ENCODE data around the gene UGT1A6.

Gene UGT1A6

GRCh38 chr2:233673896-233674295, 18.8 kb upstream of the UGT1A6 start:
- no peak for DNase-seq (ENCODE audit: low read depth)
- TF ChIP-seq, protein P1, sequence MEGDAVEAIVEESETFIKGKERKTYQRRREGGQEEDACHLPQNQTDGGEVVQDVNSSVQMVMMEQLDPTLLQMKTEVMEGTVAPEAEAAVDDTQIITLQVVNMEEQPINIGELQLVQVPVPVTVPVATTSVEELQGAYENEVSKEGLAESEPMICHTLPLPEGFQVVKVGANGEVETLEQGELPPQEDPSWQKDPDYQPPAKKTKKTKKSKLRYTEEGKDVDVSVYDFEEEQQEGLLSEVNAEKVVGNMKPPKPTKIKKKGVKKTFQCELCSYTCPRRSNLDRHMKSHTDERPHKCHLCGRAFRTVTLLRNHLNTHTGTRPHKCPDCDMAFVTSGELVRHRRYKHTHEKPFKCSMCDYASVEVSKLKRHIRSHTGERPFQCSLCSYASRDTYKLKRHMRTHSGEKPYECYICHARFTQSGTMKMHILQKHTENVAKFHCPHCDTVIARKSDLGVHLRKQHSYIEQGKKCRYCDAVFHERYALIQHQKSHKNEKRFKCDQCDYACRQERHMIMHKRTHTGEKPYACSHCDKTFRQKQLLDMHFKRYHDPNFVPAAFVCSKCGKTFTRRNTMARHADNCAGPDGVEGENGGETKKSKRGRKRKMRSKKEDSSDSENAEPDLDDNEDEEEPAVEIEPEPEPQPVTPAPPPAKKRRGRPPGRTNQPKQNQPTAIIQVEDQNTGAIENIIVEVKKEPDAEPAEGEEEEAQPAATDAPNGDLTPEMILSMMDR (IDR thresholded peaks at IDR 0.05; ENCODE audit: insufficient read depth, low read depth, low read length, missing control alignments): no peak

GRCh38 chr2:233674314-233674713, 18.4 kb upstream of the UGT1A6 start:
- no peak for DNase-seq (ENCODE audit: low read depth)
- H3K4me3 ChIP-seq (ENCODE audit: low read length): no peak overlapping the region
- TF ChIP-seq, protein P1 (IDR thresholded peaks at IDR 0.05; ENCODE audit: insufficient read depth, low read depth, low read length, missing control alignments): no peak

More at GRCh38 chr2:233673896-233674295, 18.8 kb upstream of the UGT1A6 start:
- H3K4me3 ChIP-seq (ENCODE audit: low read length): no peak overlapping the region

GRCh38 chr2:233674995-233675394, 17.7 kb upstream of the UGT1A6 start:
- DNase-seq (ENCODE audit: low read depth): no peak
- H3K4me3 ChIP-seq (ENCODE audit: low read length): no peak overlapping the region
- TF ChIP-seq, protein P1 (IDR thresholded peaks at IDR 0.05; ENCODE audit: insufficient read depth, low read depth, low read length, missing control alignments): peak; percentile 5

GRCh38 chr2:233676046-233676445, 16.6 kb upstream of the UGT1A6 start:
- DNase-seq (ENCODE audit: low read depth): no peak
- no peak overlapping the region for H3K4me3 ChIP-seq (ENCODE audit: low read length)
- TF ChIP-seq, protein P1 (IDR thresholded peaks at IDR 0.05; ENCODE audit: insufficient read depth, low read depth, low read length, missing control alignments): no peak

DNA sequence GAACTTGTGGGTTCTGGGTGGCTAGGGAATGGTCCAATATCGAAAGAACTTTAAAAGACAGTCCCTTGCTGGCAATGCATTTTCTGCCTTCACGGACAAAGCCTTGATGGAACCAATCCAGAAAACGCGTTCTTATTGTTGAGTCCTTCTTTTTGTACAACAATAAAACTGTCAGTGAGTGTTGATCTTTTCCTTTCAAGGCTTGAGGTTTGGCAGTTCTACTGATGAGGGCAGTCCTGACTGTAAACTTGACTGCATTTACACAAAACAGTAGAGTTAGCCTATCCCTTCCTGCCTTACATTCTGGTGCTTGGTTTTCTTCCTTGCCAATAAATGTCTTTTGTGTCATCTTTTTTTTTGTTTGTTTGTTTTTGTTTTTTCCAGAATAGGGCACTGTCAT, 13.5 kb upstream of the UGT1A6 start:
- no peak for DNase-seq (ENCODE audit: low read depth)

DNA sequence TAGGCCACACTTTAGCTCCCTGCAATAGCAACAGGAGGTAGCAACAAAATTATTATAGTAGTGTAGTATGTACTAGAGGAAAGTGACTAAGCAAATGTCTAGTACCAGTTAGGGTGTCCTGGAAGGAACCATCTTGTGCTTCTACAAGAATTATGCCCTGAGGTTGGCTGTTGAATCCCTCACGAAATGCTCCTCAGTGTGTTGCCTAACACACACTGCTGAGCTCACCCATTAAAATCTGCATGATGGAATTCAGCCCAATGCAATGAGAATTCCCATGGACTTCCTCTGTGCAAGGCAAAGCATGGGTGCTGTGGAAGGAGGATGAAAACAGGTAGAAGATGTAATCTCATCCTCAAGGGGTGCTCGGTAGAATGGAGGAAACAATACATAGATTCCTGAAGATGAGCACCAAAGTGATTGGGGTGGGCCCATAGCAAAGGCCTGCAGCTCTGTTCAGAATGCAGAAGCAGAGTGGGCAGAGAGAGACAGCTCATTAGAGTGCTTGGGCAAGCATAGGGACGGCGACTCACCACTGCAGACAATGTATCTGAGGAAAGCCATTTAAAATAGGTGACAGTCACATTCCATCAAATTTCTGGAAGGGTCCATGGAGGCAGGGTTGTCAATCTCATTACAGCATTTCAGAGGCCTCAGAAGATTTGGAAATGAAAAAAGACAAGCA, 12.2 kb upstream of the UGT1A6 start:
- DNase-seq (ENCODE audit: low read depth): peak; percentile 22
- no peak overlapping the region for H3K4me3 ChIP-seq (ENCODE audit: low read length)
- TF ChIP-seq, protein P1 (IDR thresholded peaks at IDR 0.05; ENCODE audit: insufficient read depth, low read depth, low read length, missing control alignments): no peak

More for the DNA sequence above, 13.5 kb upstream of the UGT1A6 start:
- TF ChIP-seq, protein P1 (IDR thresholded peaks at IDR 0.05; ENCODE audit: insufficient read depth, low read depth, low read length, missing control alignments): no peak
- no peak overlapping the region for H3K4me3 ChIP-seq (ENCODE audit: low read length)
